Endothelial cell of umbilical vein (primary cell): ENCODE data around the gene AK4.

Experiments used
- CTCF ChIP-seq, 2 donors: IDR thresholded peaks; 1 replicate in 1 of 2; 2 replicates in 1 of 2; pipeline ENCODE4 v1.5.1; 2011; ENCODE audit warnings: low read length in 2 of 2, mild to moderate bottlenecking in 2 of 2, moderate library complexity in 2 of 2, control low read depth in 1 of 2, inconsistent platforms in 1 of 2, low read depth in 1 of 2; ENCODE audit not compliant: insufficient read depth in 1 of 2; ENCODE audit errors: extremely low read depth in 1 of 2
- EZH2 ChIP-seq: IDR thresholded peaks from 2 replicates; pipeline ENCODE4 v1.6.1; 2012; ENCODE audit warnings: borderline replicate concordance, low read depth, mild to moderate bottlenecking, moderate library complexity, low read length, inconsistent platforms; ENCODE audit not compliant: severe bottlenecking
- FOS ChIP-seq: IDR thresholded peaks from 2 replicates; pipeline ENCODE4 v1.6.1; 2011; ENCODE audit warnings: mild to moderate bottlenecking, low read length, moderate library complexity, borderline replicate concordance; ENCODE audit not compliant: insufficient read depth
- JUN ChIP-seq: IDR thresholded peaks from 2 replicates; pipeline ENCODE4 v1.6.1; 2011; ENCODE audit warnings: borderline replicate concordance, low read depth; ENCODE audit not compliant: insufficient read length, insufficient read depth
- MAX ChIP-seq: IDR thresholded peaks from 2 replicates; pipeline ENCODE4 v1.6.1; 2011; ENCODE audit not compliant: insufficient read depth, insufficient read length
- POLR2A ChIP-seq: IDR thresholded peaks from 2 replicates; pipeline ENCODE4 v1.6.1; 2012; ENCODE audit warnings: low read depth, mild to moderate bottlenecking, control low read depth, low read length
- POLR2AphosphoS5 ChIP-seq: IDR thresholded peaks from 2 replicates; pipeline ENCODE4 v1.6.1; 2012; ENCODE audit warnings: low read depth, mild to moderate bottlenecking, control low read depth, low read length, moderate library complexity; ENCODE audit not compliant: insufficient read depth

DNA sequence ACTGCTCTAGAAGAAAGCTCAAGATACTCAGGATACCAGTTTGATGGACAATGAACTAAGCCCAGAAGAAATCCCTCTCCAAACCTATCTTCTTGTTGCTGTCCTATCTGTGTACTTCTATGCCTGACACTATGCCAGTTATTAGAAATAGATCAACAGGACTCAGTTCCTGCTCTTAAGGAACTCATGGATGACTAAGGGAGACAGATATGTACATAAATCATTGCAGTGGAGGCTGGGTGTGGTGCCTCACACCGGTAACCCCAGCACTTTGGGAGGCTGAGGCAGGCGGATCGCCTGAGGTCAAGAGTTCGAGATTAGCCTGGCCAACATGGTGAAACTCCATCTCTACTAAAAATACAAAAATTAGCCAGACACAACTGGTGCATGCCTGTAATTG lies 42.4 kb upstream of the AK4 start:
- TF ChIP-seq CTCF (IDR thresholded peaks at IDR 0.05; ENCODE audit: extremely low read depth in 1 of 2, insufficient read depth in 1 of 2, low read depth in 1 of 2, low read length in 2 of 2) (no peak), POLR2AphosphoS5 (no peak), MAX (no peak), EZH2 (no peak), POLR2A (no peak), JUN (no peak), FOS (no peak)
